Heart right ventricle (tissue), 16 donors: Measurements from ENCODE around the gene SKIL. TPM values are rescaled to one million over a fixed set of nuclear protein-coding genes. Genes with fewer than 3 reads are reported as not detected.

Experiments used
- ATAC-seq, 8 donors: fragments of 200-7000 bp; cut with Tn5 transposase; one replicate each; pipeline ENCODE4 v1.9.1; 2020; ENCODE audit warnings: mild to moderate bottlenecking in 8 of 8, moderate library complexity in 8 of 8, moderate number of reproducible peaks in 1 of 8
- DNase-seq, 2 donors: peaks; one replicate each; pipeline ENCODE4 v3.0.0-alpha.2; 2020
- H3K27ac ChIP-seq, 10 donors: fragments of 200-600 bp; sonication (generic) in 2 of 10; one replicate each; pipeline versions ENCODE4 v1.5.0 to v1.8.0; 2020 to 2022; ENCODE audit warnings: mild to moderate bottlenecking in 3 of 10
- H3K27me3 ChIP-seq, 7 donors: fragments of 200-600 bp; one replicate each; pipeline ENCODE4 v1.8.0; 2021 to 2022; ENCODE audit warnings: mild to moderate bottlenecking in 2 of 7
- H3K36me3 ChIP-seq, 9 donors: fragments of 200-600 bp; sonication (generic) in 1 of 9; one replicate each; pipeline versions ENCODE4 v1.5.0 to v1.8.0; 2020 to 2022; ENCODE audit warnings: mild to moderate bottlenecking in 2 of 9
- H3K4me1 ChIP-seq, 9 donors: fragments of 200-600 bp; sonication (generic) in 1 of 9; one replicate each; pipeline versions ENCODE4 v1.5.0 to v1.8.0; 2020 to 2022; ENCODE audit warnings: mild to moderate bottlenecking in 4 of 9
- H3K4me3 ChIP-seq, 10 donors: fragments of 200-600 bp; sonication (generic) in 2 of 10; one replicate each; pipeline versions ENCODE4 v1.5.0 to v1.8.0; 2020 to 2022; ENCODE audit warnings: mild to moderate bottlenecking in 7 of 10, moderate library complexity in 2 of 10
- H3K9me3 ChIP-seq, 11 donors: fragments of 200-600 bp in 10 of 11; sonication (generic) in 2 of 11; one replicate each; pipeline versions ENCODE4 v1.5.0 to v1.8.0; 2013 to 2022; ENCODE audit warnings: mild to moderate bottlenecking in 2 of 11, control low read depth in 1 of 11, moderate library complexity in 1 of 11
- WGBS, 2 donors: extraction: QIAGEN DNeasy Blood & Tissue Kit; methylation state at CpG; one replicate each; pipeline ENCODE4 v1.1.7; 2013; ENCODE audit warnings: inconsistent platforms in 1 of 2; 5-methylcytosine and 5-hydroxymethylcytosine counted together
- intact Hi-C, 10 donors: fragments of 100-400 bp; cut with DNase I; formaldehyde crosslinking; loops; one replicate each; pipeline versions ENCODE4 v1.11.1 to v1.14.2; 2022
- polyA plus RNA-seq, 2 donors: library from polyadenylated mRNA; stranded (reverse); fragments of 200-250 nt; gene quantifications; one replicate each; pipeline ENCODE4 v1.2.3, GENCODE V29; 2013
- total RNA-seq, 10 donors: library from RNA; stranded (reverse); fragmentation: NEBNext Ultra II Directional in 3 of 10; extraction: Animal tissue kit (Norgen Biotek cat#: 25700) in 3 of 10; gene quantifications; one replicate each; pipeline versions ENCODE4 v1.2.1 to v1.2.4, GENCODE V29; 2021 to 2023
- TF ChIP-seq, protein P1 (sequence below), 9 donors: fragments of 200-600 bp; sonication (generic) in 2 of 9; IDR thresholded peaks; one replicate each; pipeline versions ENCODE4 v1.5.0 to v1.8.0; 2021 to 2022; ENCODE audit warnings: antibody characterized with exemption in 9 of 9, mild to moderate bottlenecking in 5 of 9, moderate library complexity in 1 of 9
- donor health status: Arrhythmogenic right ventricular cardiomyopathy.
- donor health status: ischemic (EF 13 %, LVEDD 7.1; RV severe dilation, severe dysfunction).
- donor health status: healthy with polysubstance abuse.
- donor health status: DM: no; HTN: yes; CAD: no.
- donor health status: DM: no; HTN: no; CAD: no.
- donor health status: ischemic (EF 25% LVEDD 6.9; RV normal size, moderate dysfunction).
- donor health status: ischemic (EF 25% LVEDD 5.7; RV mildly dilated, moderate dysfunction).
- donor health status: healthy.
- donor health status: DM: yes; HTN: yes; CAD: no.
- donor health status: Ischemic cardiomyopathy.
- donor health status: ischemic (EF 35%, LVEDD 5.7; RV mildly dilated, moderate dysfunction).
- donor health status: nonischemic (EF 11% LVEDD 7.7; RV severe dilation, severe dysfunction).
- donor health status: DM: yes; HTN: yes; CAD: no.
- donor health status: PGD.
- donor health status: ischemic (EF 29% LVEDD 5.4; RV normal size, mild dysfunction).
- donor health status: nonischemic (EF 23%, LVEDD 6.1; RV moderate dilation, normal function).

Gene SKIL
- total and polyA plus RNA-seq, 12 donors: 4.9 to 32.1 (median 24.3) TPM

DNA sequence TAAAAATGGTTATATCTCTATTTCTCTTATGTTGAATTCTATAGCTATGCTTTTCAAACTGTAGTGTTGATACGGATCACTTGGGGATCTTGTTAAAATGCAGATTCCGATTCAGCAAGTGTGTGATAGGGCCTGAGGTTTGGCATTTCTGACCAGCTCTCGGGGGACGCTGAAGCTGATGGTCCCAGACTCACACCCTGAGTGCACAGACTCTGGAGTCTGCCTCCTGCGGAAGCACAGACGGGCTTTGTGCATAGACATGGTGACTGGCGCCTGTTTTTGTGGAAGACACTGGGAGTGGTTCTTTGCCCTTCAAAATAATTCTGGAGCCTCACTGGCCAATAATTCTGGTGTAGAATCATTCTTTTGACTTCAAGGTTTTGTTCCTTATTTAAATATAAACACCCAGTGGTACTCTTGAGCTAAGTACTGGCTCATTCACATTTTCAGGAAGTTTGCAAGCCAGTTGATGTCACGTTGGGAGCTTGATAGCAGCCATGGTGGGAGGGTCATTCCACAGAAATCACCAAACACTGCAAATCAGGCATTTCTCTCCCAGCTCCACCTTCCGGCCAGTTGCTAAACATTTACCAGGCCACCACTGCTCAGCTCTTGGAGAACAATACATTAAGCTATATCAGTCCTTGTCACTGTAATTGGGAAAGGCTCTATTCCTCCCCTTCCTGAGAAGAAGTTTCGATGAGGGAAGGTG, 80.3 kb downstream of the SKIL start:
- Histone ChIP-seq H3K27ac (no peak overlapping the region), H3K27me3 (peaks cover 0 to 6% (median 0%) of the 10 kb centered on the region in 7 donors), H3K9me3 (no peaks in the 10 kb centered on the region), H3K4me1 (no peaks in the 10 kb centered on the region), H3K36me3 (peaks cover 0 to 15% (median 0%) of the 10 kb centered on the region in 9 donors), H3K4me3 (no peak overlapping the region)
- ATAC-seq (no peak), DNase-seq (no peak)
- TF ChIP-seq, protein P1, sequence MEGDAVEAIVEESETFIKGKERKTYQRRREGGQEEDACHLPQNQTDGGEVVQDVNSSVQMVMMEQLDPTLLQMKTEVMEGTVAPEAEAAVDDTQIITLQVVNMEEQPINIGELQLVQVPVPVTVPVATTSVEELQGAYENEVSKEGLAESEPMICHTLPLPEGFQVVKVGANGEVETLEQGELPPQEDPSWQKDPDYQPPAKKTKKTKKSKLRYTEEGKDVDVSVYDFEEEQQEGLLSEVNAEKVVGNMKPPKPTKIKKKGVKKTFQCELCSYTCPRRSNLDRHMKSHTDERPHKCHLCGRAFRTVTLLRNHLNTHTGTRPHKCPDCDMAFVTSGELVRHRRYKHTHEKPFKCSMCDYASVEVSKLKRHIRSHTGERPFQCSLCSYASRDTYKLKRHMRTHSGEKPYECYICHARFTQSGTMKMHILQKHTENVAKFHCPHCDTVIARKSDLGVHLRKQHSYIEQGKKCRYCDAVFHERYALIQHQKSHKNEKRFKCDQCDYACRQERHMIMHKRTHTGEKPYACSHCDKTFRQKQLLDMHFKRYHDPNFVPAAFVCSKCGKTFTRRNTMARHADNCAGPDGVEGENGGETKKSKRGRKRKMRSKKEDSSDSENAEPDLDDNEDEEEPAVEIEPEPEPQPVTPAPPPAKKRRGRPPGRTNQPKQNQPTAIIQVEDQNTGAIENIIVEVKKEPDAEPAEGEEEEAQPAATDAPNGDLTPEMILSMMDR (IDR thresholded peaks at IDR 0.05): no peak
- 75 to 77% methylated on average over 10 of the region's 10 CpGs for WGBS, 2 donors
- intact Hi-C loops: no loop called here

DNA sequence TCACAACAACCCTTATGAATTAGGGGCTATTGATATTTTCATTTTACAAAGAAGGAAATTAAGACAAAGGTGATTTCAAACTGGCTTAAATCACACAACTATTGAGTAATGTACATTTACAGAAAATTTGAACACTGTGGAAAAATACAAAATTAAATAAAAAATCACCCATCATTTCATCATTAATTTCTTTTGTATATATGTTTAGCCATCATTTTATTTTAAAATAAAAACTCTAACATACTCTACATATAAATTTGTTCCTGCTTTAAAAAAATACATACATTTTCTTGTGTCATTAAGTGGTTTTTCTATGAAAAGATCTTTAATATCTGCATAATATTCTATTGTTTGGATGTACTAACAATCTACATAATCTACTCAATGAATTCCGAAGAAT, 81.3 kb downstream of the SKIL start:
- H3K9me3 ChIP-seq: no peaks in the 10 kb centered on the region

DNA sequence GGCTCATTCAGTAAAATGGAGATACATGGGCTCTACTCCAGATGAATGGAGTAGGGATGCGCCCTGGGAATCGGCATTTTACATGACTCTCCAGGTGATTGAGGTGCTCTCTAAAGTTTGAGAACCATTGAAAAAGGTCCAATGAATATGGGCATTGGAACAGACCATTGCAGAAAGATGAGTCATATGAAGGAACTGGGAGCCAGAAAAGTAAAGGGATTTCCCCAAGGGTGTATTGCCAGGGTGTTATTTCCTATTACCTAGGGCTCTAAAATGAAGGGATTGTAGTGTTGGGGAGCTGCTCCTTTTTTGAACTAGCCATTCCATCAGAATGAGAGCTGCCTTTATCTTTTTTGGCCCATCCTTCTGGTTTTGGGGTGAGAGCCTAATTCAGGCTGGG, 82.8 kb downstream of the SKIL start:
- no peak overlapping the region for H3K27ac ChIP-seq
- peaks cover 0 to 6% (median 0%) of the 10 kb centered on the region in 7 donors for H3K27me3 ChIP-seq
- TF ChIP-seq, protein P1 (IDR thresholded peaks at IDR 0.05): no peak
- H3K36me3 ChIP-seq: peaks cover 0 to 4% (median 0%) of the 10 kb centered on the region in 9 donors
- no peaks in the 10 kb centered on the region for H3K9me3 ChIP-seq
- no peaks in the 10 kb centered on the region for H3K4me1 ChIP-seq
- DNase-seq (no peak), ATAC-seq (no peak)
- H3K4me3 ChIP-seq: no peak overlapping the region
- WGBS, 2 donors: 92 to 95% methylated on average over 2 of the region's 2 CpGs
- intact Hi-C loops: no loop called here

More for the DNA sequence above, 81.3 kb downstream of the SKIL start:
- Histone ChIP-seq H3K27ac (no peak overlapping the region), H3K4me1 (no peaks in the 10 kb centered on the region), H3K4me3 (no peak overlapping the region), H3K36me3 (peaks cover 0 to 15% (median 0%) of the 10 kb centered on the region in 9 donors), H3K27me3 (peaks cover 0 to 6% (median 0%) of the 10 kb centered on the region in 7 donors)
- ATAC-seq: no peak
- DNase-seq: no peak
- TF ChIP-seq, protein P1 (IDR thresholded peaks at IDR 0.05): no peak
- WGBS, 2 donors: 88 to 96% methylated on average over 1 of the region's 1 CpG
- intact Hi-C loops: no loop called here

DNA sequence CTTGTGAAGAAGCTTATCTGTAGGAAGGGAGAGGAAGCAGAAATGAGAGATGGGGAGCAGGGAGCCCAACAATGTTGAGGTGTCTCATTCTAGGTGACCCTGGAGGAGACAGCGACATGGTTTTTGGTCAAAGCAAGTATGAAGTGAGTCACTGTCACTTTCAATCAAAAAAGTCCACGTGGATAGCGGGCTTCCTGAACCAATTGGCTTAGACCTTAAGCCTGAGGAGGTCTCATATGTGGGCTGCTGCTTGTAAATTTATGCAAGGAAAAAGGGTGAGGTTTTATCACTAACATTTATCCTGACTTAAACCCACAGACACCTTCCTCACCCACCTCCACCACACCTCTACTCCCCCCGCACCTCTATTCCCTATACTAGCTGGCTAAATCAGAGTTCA, 83.9 kb downstream of the SKIL start:
- TF ChIP-seq, protein P1 (IDR thresholded peaks at IDR 0.05): no peak
- DNase-seq (no peak), ATAC-seq (no peak)
- 91 to 94% methylated on average over 4 of the region's 4 CpGs for WGBS, 2 donors
- Histone ChIP-seq H3K36me3 (no peaks in the 10 kb centered on the region), H3K4me3 (no peak overlapping the region), H3K9me3 (no peaks in the 10 kb centered on the region), H3K27me3 (peaks cover 0 to 6% (median 0%) of the 10 kb centered on the region in 7 donors), H3K4me1 (no peaks in the 10 kb centered on the region), H3K27ac (no peak overlapping the region)
- intact Hi-C loops: no loop called here
